HCT116 (cell line): ENCODE data around the gene HMGB1. TPM values are rescaled to one million over a fixed set of nuclear protein-coding genes. Genes with fewer than 3 reads are reported as not detected.
A peak's percentile ranks its signal among the peaks of the same experiment; 100 is the strongest.

Experiments used
- ATAC-seq: fragments of 200-7000 bp; cut with Tn5 transposase; 2 replicates; pipeline ENCODE4 v1.9.1; 2020; ENCODE audit warnings: mild to moderate bottlenecking, moderate library complexity
- BruUV-seq: library from RNA; stranded (reverse); fragments of 400-500 nt; replicated peaks from 2 replicates; lab custom pipeline; 2021; lab: Mats Ljungman, UMichigan
- CTCF ChIA-PET: fragments of 300-600 bp; sonication (Branson Sonifier 250); formaldehyde crosslinking; loops from one replicate; lab custom pipeline; 2021; ENCODE audit warnings: antibody characterized with exemption; lab: Charles Lee
- POLR2A ChIA-PET: fragments of 300-600, 350-600 bp; sonication (Branson Sonifier 250); formaldehyde crosslinking; loops from one replicate; lab custom pipeline; 2021; ENCODE audit warnings: antibody characterized with exemption; lab: Charles Lee
- RAD21 ChIA-PET, 2 experiments: fragments of 300-600 bp; sonication (Branson Sonifier 250); formaldehyde crosslinking; loops; one replicate each; lab custom pipeline; 2023; ENCODE audit warnings: low total read pairs in 2 of 2; ENCODE audit not compliant: uncharacterized antibody in 2 of 2, unreplicated experiment in 2 of 2, low non-redundant PET in 1 of 2; lab: Charles Lee
- DNase-seq: peaks from one replicate; pipeline ENCODE4 v3.0.0-alpha.2; 2010; ENCODE audit warnings: low read depth, low spot score
- H2AFZ ChIP-seq: fragments of 200-600 bp; shearing (Covaris generic), sonication (generic); 2 replicates; pipeline ENCODE4 v1.6.1; 2017; ENCODE audit warnings: low read depth, mixed run types, mixed read lengths, antibody characterized with exemption, low read length; ENCODE audit not compliant: poor library complexity, severe bottlenecking
- H3K27ac ChIP-seq: 2 replicates; pipeline ENCODE4 v1.5.1; 2012; ENCODE audit warnings: low read depth, low read length
- H3K27me3 ChIP-seq: fragments of 200-600 bp; sonication (generic); 2 replicates; pipeline ENCODE4 v1.6.1; 2016; ENCODE audit warnings: mixed run types, low read length, mixed read lengths; ENCODE audit not compliant: insufficient read depth
- H3K36me3 ChIP-seq, 2 experiments: fragments of 200-500 bp in 1 of 2; fragments of 200-600 bp in 1 of 2; sonication (Bioruptor generic) in 1 of 2; sonication (generic) in 1 of 2; 2 replicates each; pipeline versions ENCODE4 v1.5.1 to v1.6.1; 2014 to 2016; ENCODE audit warnings: low read length in 2 of 2, inconsistent platforms in 1 of 2, mixed read lengths in 1 of 2, mixed run types in 1 of 2; ENCODE audit not compliant: insufficient read depth in 2 of 2, control insufficient read depth in 1 of 2
- H3K4me1 ChIP-seq, 2 experiments: fragments of 200-600 bp in 1 of 2; sonication (generic) in 1 of 2; 2 replicates each; pipeline versions ENCODE4 v1.5.1 to v1.6.1; 2012 to 2017; ENCODE audit warnings: low read length in 2 of 2, inconsistent platforms in 1 of 2, mild to moderate bottlenecking in 1 of 2, mixed read lengths in 1 of 2, mixed run types in 1 of 2, moderate library complexity in 1 of 2; ENCODE audit not compliant: insufficient read depth in 2 of 2, control insufficient read depth in 1 of 2
- H3K4me2 ChIP-seq: fragments of 200-600 bp; sonication (generic); 2 replicates; pipeline ENCODE4 v1.6.1; 2017; ENCODE audit warnings: mixed run types, low read length, mixed read lengths
- H3K4me3 ChIP-seq, 2 experiments: fragments of 200-600 bp in 1 of 2; sonication (generic) in 1 of 2; replicated peaks in 1 of 2; 2 replicates each; pipeline ENCODE4 v1.5.1; 2011 to 2016; ENCODE audit warnings: low read length in 2 of 2, control low read depth in 1 of 2, low read depth in 1 of 2, mild to moderate bottlenecking in 1 of 2, mixed read lengths in 1 of 2, mixed run types in 1 of 2
- H3K79me2 ChIP-seq: fragments of 200-600 bp; sonication (generic); 2 replicates; pipeline ENCODE4 v1.6.1; 2017; ENCODE audit warnings: mild to moderate bottlenecking, mixed run types, low read length, moderate library complexity, mixed read lengths; ENCODE audit not compliant: insufficient read depth
- H3K9ac ChIP-seq: fragments of 200-600 bp; sonication (generic); 2 replicates; pipeline ENCODE4 v1.6.1; 2016; ENCODE audit warnings: low read length, mixed read lengths
- H3K9me2 ChIP-seq: fragments of 200-600 bp; sonication (generic), shearing (Covaris generic); 2 replicates; pipeline ENCODE4 v1.6.1; 2017; ENCODE audit warnings: mixed run types, mild to moderate bottlenecking, moderate library complexity; ENCODE audit not compliant: insufficient read depth
- H3K9me3 ChIP-seq, 2 experiments: fragments of 200-500 bp in 1 of 2; fragments of 200-600 bp in 1 of 2; sonication (Bioruptor generic) in 1 of 2; sonication (generic) in 1 of 2; 2 replicates each; pipeline ENCODE4 v1.6.1; 2014 to 2017; ENCODE audit warnings: low read length in 2 of 2, mixed read lengths in 2 of 2, inconsistent platforms in 1 of 2, low read depth in 1 of 2, mild to moderate bottlenecking in 1 of 2, mixed run types in 1 of 2, moderate library complexity in 1 of 2; ENCODE audit not compliant: control insufficient read depth in 1 of 2, insufficient read depth in 1 of 2
- H4K20me1 ChIP-seq: fragments of 200-600 bp; sonication (generic), shearing (Covaris generic); 2 replicates; pipeline ENCODE4 v1.6.1; 2017; ENCODE audit warnings: mixed run types, mild to moderate bottlenecking, moderate library complexity; ENCODE audit not compliant: insufficient read depth
- ATF3 ChIP-seq: IDR thresholded peaks from 2 replicates; pipeline ENCODE4 v1.6.1; 2012
- CBX3 ChIP-seq: IDR thresholded peaks from 2 replicates; pipeline ENCODE4 v1.6.1; 2012; ENCODE audit warnings: low read depth
- CEBPB ChIP-seq: IDR thresholded peaks from 2 replicates; pipeline ENCODE4 v1.6.1; 2012; ENCODE audit warnings: low read depth
- ELF1 ChIP-seq: IDR thresholded peaks from 2 replicates; pipeline ENCODE4 v1.6.1; 2012; ENCODE audit warnings: low read depth, borderline replicate concordance
- EZH2phosphoT487 ChIP-seq: fragments of 200-600 bp; IDR thresholded peaks from 2 replicates; pipeline ENCODE4 v1.6.1; 2018; ENCODE audit warnings: antibody characterized with exemption, borderline replicate concordance
- FOSL1 ChIP-seq: IDR thresholded peaks from 2 replicates; pipeline ENCODE4 v1.6.1; 2012; ENCODE audit warnings: low read depth
- JUND ChIP-seq: IDR thresholded peaks from 2 replicates; pipeline ENCODE4 v1.6.1; 2012
- POLR2A ChIP-seq: IDR thresholded peaks from 2 replicates; pipeline ENCODE4 v1.7.0; 2011; ENCODE audit warnings: borderline replicate concordance; ENCODE audit not compliant: insufficient read depth, insufficient read length; ENCODE audit errors: extremely low read depth
- POLR2AphosphoS5 ChIP-seq: IDR thresholded peaks from 2 replicates; pipeline ENCODE4 v1.6.1; 2011; ENCODE audit warnings: mild to moderate bottlenecking, low read depth, low read length, moderate library complexity
- RAD21 ChIP-seq: IDR thresholded peaks from 2 replicates; pipeline ENCODE4 v1.6.1; 2012; ENCODE audit warnings: low read depth, mild to moderate bottlenecking
- REST ChIP-seq: IDR thresholded peaks from 2 replicates; pipeline ENCODE4 v1.6.1; 2012; ENCODE audit warnings: low read depth
- SIN3A ChIP-seq: IDR thresholded peaks from 2 replicates; pipeline ENCODE4 v1.6.1; 2012; ENCODE audit warnings: low read depth
- SP1 ChIP-seq: IDR thresholded peaks from 2 replicates; pipeline ENCODE4 v1.6.1; 2012; ENCODE audit warnings: low read depth
- SRF ChIP-seq: IDR thresholded peaks from 2 replicates; pipeline ENCODE4 v1.6.1; 2012; ENCODE audit warnings: low read depth
- TCF7L2 ChIP-seq: IDR thresholded peaks from 2 replicates; pipeline ENCODE4 v1.7.0; 2011; ENCODE audit warnings: borderline replicate concordance, inconsistent platforms; ENCODE audit not compliant: insufficient read depth, insufficient read length; ENCODE audit errors: extremely low read depth
- YY1 ChIP-seq: IDR thresholded peaks from 2 replicates; pipeline ENCODE4 v1.6.1; 2011; ENCODE audit warnings: low read length, low read depth, moderate library complexity, mild to moderate bottlenecking; ENCODE audit not compliant: insufficient replicate concordance; ENCODE audit errors: extremely low read depth
- ZBTB33 ChIP-seq: IDR thresholded peaks from 2 replicates; pipeline ENCODE4 v1.6.1; 2011; ENCODE audit warnings: mild to moderate bottlenecking, low read length, moderate library complexity; ENCODE audit not compliant: insufficient replicate concordance; ENCODE audit errors: extremely low read depth
- ZFX ChIP-seq: fragments of 450-650 bp; IDR thresholded peaks from 2 replicates; pipeline ENCODE4 v1.6.1; 2017
- ZNF274 ChIP-seq: fragments of 200-500 bp; sonication (Bioruptor generic); IDR thresholded peaks from 2 replicates; pipeline ENCODE4 v1.6.1; 2014; ENCODE audit warnings: mild to moderate bottlenecking, low read depth, low read length, inconsistent platforms
- intact Hi-C: fragments of 100-400 bp; cut with micrococcal nuclease; formaldehyde crosslinking; loops from 2 replicates; pipeline ENCODE4 v1.10.0; 2022
- total RNA-seq: library from RNA; stranded (reverse); gene quantifications from one replicate; pipeline ENCODE4 v1.2.1, GENCODE V29; 2021; ENCODE audit not compliant: unreplicated experiment

Gene HMGB1
- total RNA-seq, 1 experiment from 2014 or later = 678 TPM

- TF ChIP-seq REST = no peak
- no peak for TF ChIP-seq ZBTB33
- TF ChIP-seq EZH2phosphoT487 = no peak
Measured at GRCh38 chr13:30412346-30412745, 53.4 kb downstream of the HMGB1 start (continued).

GRCh38 chr13:30410705-30411125, 55.0 kb downstream of the HMGB1 start:
- Histone ChIP-seq H3K79me2 (no peaks in the 10 kb centered on the region), H4K20me1 (no peaks in the 10 kb centered on the region), H3K4me2 (peak overlapping the region; percentile 52), H3K27ac (no peak overlapping the region), H3K4me1 (peaks cover 13 to 17% of the 10 kb centered on the region in 2 experiments; a peak in 3 of 4 replicates), H2AFZ (peak overlapping the region; percentile 62)
- no TSS peak for BruUV-seq
- no peak for DNase-seq
- RAD21 ChIA-PET = no interaction called here
- TF ChIP-seq SRF (no peak), CEBPB (no peak), POLR2A (no peak), CBX3 (no peak), EZH2phosphoT487 (no peak), RAD21 (no peak), POLR2AphosphoS5 (no peak), JUND (no peak), ELF1 (no peak), SIN3A (no peak), SP1 (no peak), TCF7L2 (no peak), FOSL1 (no peak), ZFX (no peak), ATF3 (no peak), ZNF274 (no peak), ZBTB33 (no peak), YY1 (no peak)
- TF ChIP-seq, all 23 proteins: peak for 0
- peak; percentile 22; the same call in 1 of the 2 replicates for ATAC-seq
- no peaks in the 10 kb centered on the region for H3K9me3 ChIP-seq
- CTCF ChIA-PET = no interaction called here
- no peaks in the 10 kb centered on the region for H3K9me2 ChIP-seq
- H3K4me3 ChIP-seq = no peak overlapping the region
- intact Hi-C loops = no loop called here
- H3K9ac ChIP-seq = no peak overlapping the region
- POLR2A ChIA-PET = no interaction called here
- no peaks in the 10 kb centered on the region for H3K27me3 ChIP-seq
- H3K36me3 ChIP-seq = no peaks in the 10 kb centered on the region
